Esophagus squamous epithelium (tissue), 5 donors: Measurements from ENCODE around the gene GPHN. TPM values are rescaled to one million over a fixed set of nuclear protein-coding genes. Genes with fewer than 3 reads are reported as not detected.

ENCODE experiments used
- DNase-seq: peaks from one replicate; lab custom pipeline; 2025; lab: John Stamatoyannopoulos, UW
- H3K27ac ChIP-seq, 4 donors: fragments of 200-600 bp; sonication (generic); one replicate each; pipeline ENCODE4 v1.5.1; 2016 to 2019; ENCODE audit warnings: mild to moderate bottlenecking in 1 of 4
- H3K27me3 ChIP-seq, 4 donors: fragments of 200-600 bp; sonication (generic); 1 replicate in 3 of 4; 2 replicates in 1 of 4; pipeline versions ENCODE4 v1.5.1 to v1.6.0; 2017 to 2021; ENCODE audit warnings: antibody characterized with exemption in 1 of 4
- H3K36me3 ChIP-seq, 3 donors: fragments of 200-600 bp; sonication (generic); one replicate each; pipeline ENCODE4 v1.5.1; 2016 to 2019
- H3K4me1 ChIP-seq, 3 donors: fragments of 200-600 bp; sonication (generic); one replicate each; pipeline ENCODE4 v1.5.1; 2017 to 2019
- H3K4me3 ChIP-seq, 4 donors: fragments of 200-600 bp; sonication (generic); 1 replicate in 3 of 4; 2 replicates in 1 of 4; pipeline ENCODE4 v1.5.1; 2016 to 2019; ENCODE audit warnings: mild to moderate bottlenecking in 2 of 4, moderate library complexity in 1 of 4
- H3K9me3 ChIP-seq, 3 donors: fragments of 200-600 bp; sonication (generic); one replicate each; pipeline ENCODE4 v1.5.1; 2016 to 2019
- POLR2A ChIP-seq, 4 donors: fragments of 450-650 bp; IDR thresholded peaks; one replicate each; pipeline ENCODE4 v1.6.1; 2017; ENCODE audit warnings: antibody characterized with exemption in 4 of 4, mild to moderate bottlenecking in 4 of 4, moderate library complexity in 3 of 4
- WGBS, 2 donors: methylation state at CpG; one replicate each; pipeline ENCODE4 v1.1.5; 2018; 5-methylcytosine and 5-hydroxymethylcytosine counted together
- intact Hi-C: fragments of 100-400 bp; cut with DNase I; formaldehyde crosslinking; loops from one replicate; pipeline ENCODE4 v1.15.0; 2022
- total RNA-seq, 4 donors: library from RNA; depleted of rRNA; stranded (reverse); fragments of >200 nt; gene quantifications; one replicate each; pipeline ENCODE4 v1.1.0, GENCODE V29; 2016
- TF ChIP-seq, protein P1 (sequence below), 6 experiments: fragments of 450-650 bp in 4 of 6; fragments of 200-600 bp in 2 of 6; sonication (generic) in 2 of 6; IDR thresholded peaks; one replicate each; pipeline ENCODE4 v1.5.1; 2016 to 2019; ENCODE audit warnings: antibody characterized with exemption in 6 of 6, mild to moderate bottlenecking in 4 of 6, moderate library complexity in 4 of 6
- donor health status: DM: yes; HTN: yes; CAD: no.

GPHN gene
- total RNA-seq, 4 donors from 2014 or later = 8.3 to 28.4 (median 12.8) TPM

GRCh38 chr14:67019796-67020195 is 511.8 kb downstream of the GPHN start:
- Histone ChIP-seq H3K9me3 (peaks cover 0 to 5% (median 0%) of the 10 kb centered on the region in 3 donors), H3K36me3 (peaks cover 0 to 15% (median 0%) of the 10 kb centered on the region in 3 donors), H3K27ac (no peak overlapping the region), H3K4me3 (no peak overlapping the region), H3K27me3 (no peaks in the 10 kb centered on the region), H3K4me1 (no peaks in the 10 kb centered on the region)
- intact Hi-C loops = no loop called here
- TF ChIP-seq, protein P1, sequence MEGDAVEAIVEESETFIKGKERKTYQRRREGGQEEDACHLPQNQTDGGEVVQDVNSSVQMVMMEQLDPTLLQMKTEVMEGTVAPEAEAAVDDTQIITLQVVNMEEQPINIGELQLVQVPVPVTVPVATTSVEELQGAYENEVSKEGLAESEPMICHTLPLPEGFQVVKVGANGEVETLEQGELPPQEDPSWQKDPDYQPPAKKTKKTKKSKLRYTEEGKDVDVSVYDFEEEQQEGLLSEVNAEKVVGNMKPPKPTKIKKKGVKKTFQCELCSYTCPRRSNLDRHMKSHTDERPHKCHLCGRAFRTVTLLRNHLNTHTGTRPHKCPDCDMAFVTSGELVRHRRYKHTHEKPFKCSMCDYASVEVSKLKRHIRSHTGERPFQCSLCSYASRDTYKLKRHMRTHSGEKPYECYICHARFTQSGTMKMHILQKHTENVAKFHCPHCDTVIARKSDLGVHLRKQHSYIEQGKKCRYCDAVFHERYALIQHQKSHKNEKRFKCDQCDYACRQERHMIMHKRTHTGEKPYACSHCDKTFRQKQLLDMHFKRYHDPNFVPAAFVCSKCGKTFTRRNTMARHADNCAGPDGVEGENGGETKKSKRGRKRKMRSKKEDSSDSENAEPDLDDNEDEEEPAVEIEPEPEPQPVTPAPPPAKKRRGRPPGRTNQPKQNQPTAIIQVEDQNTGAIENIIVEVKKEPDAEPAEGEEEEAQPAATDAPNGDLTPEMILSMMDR (IDR thresholded peaks at IDR 0.05) = no peak
- WGBS, 2 donors = 86 to 100% methylated on average over 3 of the region's 3 CpGs
- no peak for DNase-seq

DNA sequence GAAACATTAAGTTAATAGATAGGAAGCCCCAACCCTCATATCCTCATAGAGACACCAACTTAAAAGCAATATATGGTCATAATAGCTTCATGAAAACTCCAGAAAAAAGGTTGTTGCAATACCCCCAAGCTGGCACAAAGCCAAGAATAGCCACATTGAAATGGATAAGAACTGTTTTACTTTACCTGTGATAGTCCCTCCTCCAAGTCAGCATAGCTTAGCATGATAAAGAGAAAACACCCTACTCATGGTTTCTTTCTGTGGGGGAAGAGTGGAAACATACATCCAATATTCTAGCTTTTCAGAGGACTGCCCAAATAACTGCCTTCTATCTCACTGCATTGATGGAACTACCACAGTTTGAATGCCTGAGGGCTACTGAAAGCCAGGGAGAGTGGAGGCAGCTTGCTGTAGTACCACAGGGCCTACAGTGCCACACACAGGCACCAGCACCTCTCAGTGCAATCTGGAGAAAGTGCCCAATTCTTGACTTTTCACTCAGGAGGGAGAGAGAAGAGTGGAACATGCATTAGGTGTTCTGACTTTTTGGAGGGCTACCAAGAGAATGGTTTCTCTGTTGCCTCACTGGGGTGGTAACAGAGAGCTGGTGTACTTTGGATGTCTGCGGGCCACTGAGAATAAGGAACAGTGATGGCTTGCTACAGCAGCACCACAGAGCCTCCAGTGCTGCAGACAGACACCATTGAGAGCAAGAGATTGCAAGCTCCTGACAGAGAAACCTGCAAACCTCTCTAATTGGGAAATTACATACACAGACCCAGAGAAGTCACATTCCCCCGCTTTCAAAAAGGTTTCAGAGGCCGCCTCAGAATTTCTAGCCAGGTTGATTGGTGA is 524.2 kb downstream of the GPHN start:
- Histone ChIP-seq H3K9me3 (no peaks in the 10 kb centered on the region), H3K27ac (no peak overlapping the region), H3K27me3 (no peaks in the 10 kb centered on the region), H3K4me3 (no peak overlapping the region), H3K4me1 (no peaks in the 10 kb centered on the region), H3K36me3 (no peaks in the 10 kb centered on the region)
- TF ChIP-seq POLR2A (IDR thresholded peaks at IDR 0.05) = no peak
- TF ChIP-seq, protein P1 (IDR thresholded peaks at IDR 0.05) = no peak
- intact Hi-C loops = no loop called here
- no peak for DNase-seq
- WGBS, 2 donors = 84 to 100% methylated on average over 1 to 2 of the region's 3 CpGs

- no peak overlapping the region for H3K4me3 ChIP-seq
- DNase-seq = no peak
- no peak overlapping the region for H3K27ac ChIP-seq
- peaks cover 0 to 8% (median 0%) of the 10 kb centered on the region in 3 donors for H3K36me3 ChIP-seq
- H3K9me3 ChIP-seq = no peaks in the 10 kb centered on the region
- intact Hi-C loops = no loop called here
- TF ChIP-seq POLR2A (IDR thresholded peaks at IDR 0.05) = no peak
- no peaks in the 10 kb centered on the region for H3K4me1 ChIP-seq
- H3K27me3 ChIP-seq = no peaks in the 10 kb centered on the region
These were observed 537.5 kb downstream of the GPHN start for GRCh38 chr14:67045440-67045839.

DNA sequence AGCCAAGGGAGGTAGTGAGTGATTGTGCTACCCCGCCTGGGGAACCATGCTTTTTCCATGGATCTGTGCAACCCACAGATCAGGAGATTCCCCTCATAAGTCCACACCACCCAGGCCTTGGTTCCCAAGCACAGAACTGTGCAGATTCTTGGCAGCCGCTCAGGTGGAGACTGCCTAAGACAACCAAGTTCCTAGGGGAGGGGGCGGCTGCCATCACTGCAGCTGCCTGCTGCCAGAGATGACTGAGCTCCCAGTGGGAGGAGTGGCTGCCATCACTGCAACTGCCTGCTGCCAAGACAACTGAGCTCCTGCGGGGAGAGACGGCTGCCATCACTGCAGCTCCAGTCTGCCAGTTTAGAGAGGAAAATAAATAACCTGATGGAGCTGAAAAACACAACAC is 542.9 kb downstream of the GPHN start:
- WGBS, 2 donors = 90% methylated on average over 2 of the region's 5 CpGs; no CpG with 5 or more reads in 1 of the 2 donors
- peaks cover 0 to 15% (median 0%) of the 10 kb centered on the region in 3 donors for H3K36me3 ChIP-seq
- TF ChIP-seq POLR2A (IDR thresholded peaks at IDR 0.05) = no peak
- TF ChIP-seq, protein P1 (IDR thresholded peaks at IDR 0.05) = no peak
- no peaks in the 10 kb centered on the region for H3K9me3 ChIP-seq
- no peak for DNase-seq
- no peak overlapping the region for H3K27ac ChIP-seq
- intact Hi-C loops = no loop called here
- no peaks in the 10 kb centered on the region for H3K27me3 ChIP-seq
- H3K4me3 ChIP-seq = no peak overlapping the region
- H3K4me1 ChIP-seq = no peaks in the 10 kb centered on the region

- TF ChIP-seq, protein P1 (IDR thresholded peaks at IDR 0.05) = no peak
- TF ChIP-seq POLR2A (IDR thresholded peaks at IDR 0.05) = no peak
- Histone ChIP-seq H3K4me1 (no peaks in the 10 kb centered on the region), H3K9me3 (peaks cover 0 to 7% (median 0%) of the 10 kb centered on the region in 3 donors), H3K27me3 (no peaks in the 10 kb centered on the region), H3K36me3 (peaks cover 0 to 19% (median 0%) of the 10 kb centered on the region in 3 donors), H3K27ac (no peak overlapping the region), H3K4me3 (no peak overlapping the region)
- 80% methylated on average over 1 to 2 of the region's 21 CpGs for WGBS, 2 donors
- DNase-seq = no peak
- intact Hi-C loops = no loop called here
These were observed 548.7 kb downstream of the GPHN start for GRCh38 chr14:67056684-67057083.
